Measurements from ENCODE around the gene OLFM1.

- TF ChIP-seq POLR2A (IDR thresholded peaks at IDR 0.05) (no peak), CTCF (IDR thresholded peaks at IDR 0.05 in 4 of 5, conservative IDR thresholded peaks at IDR 0.05 in 1 of 5) (no peak)
These were observed 11.1 kb downstream of the OLFM1 start for GRCh38 chr9:135098400-135099105.

All from gastrocnemius medialis (tissue), 4 donors.